PC-9 (cell line): ENCODE data around the gene CD151. TPM values are rescaled to one million over a fixed set of nuclear protein-coding genes. Genes with fewer than 3 reads are reported as not detected.
A peak's percentile ranks its signal among the peaks of the same experiment; 100 is the strongest.

Experiments
- BruUV-seq: library from RNA; stranded (reverse); fragments of 400-500 nt; replicated peaks from 2 replicates; lab custom pipeline; 2021; lab: Mats Ljungman, UMichigan
- CTCF ChIA-PET: fragments of 300-600 bp; sonication (Branson Sonifier 250); formaldehyde crosslinking; loops from one replicate; lab custom pipeline; 2022; ENCODE audit warnings: antibody characterized with exemption; lab: Charles Lee
- POLR2A ChIA-PET: fragments of 300-600 bp; sonication (Branson Sonifier 250); formaldehyde crosslinking; loops from one replicate; lab custom pipeline; 2022; ENCODE audit warnings: antibody characterized with exemption; ENCODE audit not compliant: unreplicated experiment; lab: Charles Lee
- DNase-seq, 2 experiments: peaks; one replicate each; pipeline versions ENCODE4 v3.0.0 to v3.0.0-alpha.2; 2015 to 2022; ENCODE audit warnings: mixed read lengths in 1 of 2
- H2AFZ ChIP-seq: fragments of 200-600 bp; sonication (generic); 2 replicates; pipeline ENCODE4 v1.8.1; 2017; ENCODE audit warnings: antibody characterized with exemption
- H3F3A ChIP-seq: fragments of 200-600 bp; sonication (generic); 2 replicates; pipeline ENCODE4 v1.8.1; 2017; ENCODE audit warnings: antibody characterized with exemption, mild to moderate bottlenecking, low read depth; ENCODE audit not compliant: insufficient read depth
- H3K27ac ChIP-seq: fragments of 200-600 bp; sonication (generic); 2 replicates; pipeline ENCODE4 v1.6.1; 2016; ENCODE audit warnings: mixed run types
- H3K27me3 ChIP-seq: fragments of 200-600 bp; sonication (generic); 2 replicates; pipeline ENCODE4 v1.6.1; 2016; ENCODE audit warnings: low read depth, mixed run types; ENCODE audit not compliant: insufficient read depth
- H3K36me3 ChIP-seq: fragments of 200-600 bp; sonication (generic); 2 replicates; pipeline ENCODE4 v1.6.1; 2016; ENCODE audit warnings: low read depth, mixed run types
- H3K4me1 ChIP-seq: fragments of 200-600 bp; sonication (generic); replicated peaks from 2 replicates; pipeline ENCODE4 v1.6.1; 2016; ENCODE audit warnings: mixed run types; ENCODE audit not compliant: insufficient read depth
- H3K4me2 ChIP-seq: fragments of 200-600 bp; sonication (generic); 2 replicates; pipeline ENCODE4 v1.6.1; 2017; ENCODE audit warnings: mixed run types
- H3K4me3 ChIP-seq: fragments of 200-600 bp; sonication (generic); 2 replicates; pipeline ENCODE4 v1.6.1; 2016; ENCODE audit warnings: mixed run types
- H3K79me2 ChIP-seq: fragments of 200-600 bp; sonication (generic); 2 replicates; pipeline ENCODE4 v1.6.1; 2017; ENCODE audit warnings: low read depth, mixed run types
- H3K9me2 ChIP-seq: fragments of 200-600 bp; sonication (generic); 2 replicates; pipeline ENCODE4 v1.8.1; 2017; ENCODE audit warnings: mild to moderate bottlenecking; ENCODE audit not compliant: insufficient read depth
- H3K9me3 ChIP-seq: fragments of 200-600 bp; sonication (generic); 2 replicates; pipeline ENCODE4 v1.8.1; 2016; ENCODE audit warnings: low read depth; ENCODE audit not compliant: insufficient read depth
- H4K20me1 ChIP-seq: fragments of 200-600 bp; sonication (generic); 2 replicates; pipeline ENCODE4 v1.8.1; 2017; ENCODE audit not compliant: insufficient read depth
- EZH2 ChIP-seq: fragments of 200-600 bp; sonication (generic); IDR thresholded peaks from 2 replicates; pipeline ENCODE4 v1.8.0; 2017; ENCODE audit warnings: antibody characterized with exemption, low read depth
- intact Hi-C: fragments of 100-400 bp; cut with micrococcal nuclease; formaldehyde crosslinking; loops from one replicate; pipeline ENCODE4 v1.10.0; 2022; ENCODE audit not compliant: unreplicated experiment
- total RNA-seq: library from RNA; stranded (reverse); gene quantifications from 2 replicates; pipeline ENCODE4 v1.2.3, GENCODE V29; 2021
- TF ChIP-seq, protein P1 (sequence below): fragments of 200-600 bp; sonication (generic); conservative IDR thresholded peaks from 2 replicates; pipeline ENCODE4 v1.6.1; 2017; ENCODE audit warnings: mixed run types, antibody characterized with exemption, mild to moderate bottlenecking, moderate library complexity

CD151 gene
- total RNA-seq, 1 experiment from 2014 or later, result 184 TPM

DNA sequence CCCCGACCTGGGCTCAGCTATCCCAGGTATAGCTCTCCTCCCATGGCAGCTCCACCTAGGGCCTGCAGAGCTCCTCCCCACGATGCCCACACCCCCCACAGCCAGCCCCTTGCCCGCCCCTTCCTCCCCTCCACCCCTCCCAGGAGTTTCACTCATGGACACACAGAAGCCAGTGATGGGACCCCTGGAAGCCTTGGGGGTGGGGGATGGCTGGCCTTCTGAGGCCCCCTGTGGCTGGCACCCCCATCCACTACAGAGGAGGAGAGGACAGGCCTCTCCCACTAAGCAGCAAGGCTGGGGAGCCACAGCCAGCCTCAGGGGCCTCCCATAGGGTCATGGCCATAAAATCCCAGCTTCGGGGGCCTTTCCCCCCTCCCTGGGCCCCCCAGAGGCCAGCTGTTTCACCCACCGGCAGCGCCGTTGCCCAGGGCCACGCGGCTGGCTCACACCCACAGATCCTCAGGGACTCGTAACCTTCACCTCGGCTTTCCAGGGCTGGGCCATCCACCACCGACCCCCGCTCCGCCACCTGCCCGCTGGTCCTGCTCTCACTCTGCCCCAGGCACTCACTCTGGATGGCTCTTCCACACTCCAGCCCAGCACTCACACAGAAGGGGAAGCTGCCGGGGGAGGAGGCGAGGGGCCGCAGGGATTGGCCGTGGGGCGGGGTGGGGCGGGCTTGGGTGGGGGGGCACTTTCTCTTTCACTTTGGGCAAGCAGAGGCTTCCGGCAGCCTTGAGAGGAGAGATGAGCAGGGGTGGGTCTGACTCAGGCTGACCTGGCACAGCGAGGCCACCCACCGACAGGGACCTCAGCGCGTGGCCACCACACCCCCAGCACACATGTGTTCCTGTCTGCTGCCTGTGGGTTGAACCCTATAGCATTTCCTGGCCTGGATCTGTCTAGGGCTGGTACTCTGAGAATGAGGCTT is 36.9 kb upstream of the CD151 start:
- Histone ChIP-seq H4K20me1 (no peaks in the 10 kb centered on the region), H3K4me1 (peaks cover 8% of the 10 kb centered on the region), H2AFZ (no peak overlapping the region), H3K27me3 (no peaks in the 10 kb centered on the region), H3K4me2 (peak overlapping the region; percentile 75), H3K4me3 (peak overlapping the region; percentile 80), H3F3A (peaks cover 3% of the 10 kb centered on the region; the same call in 1 of the 2 replicates), H3K9me2 (no peaks in the 10 kb centered on the region), H3K36me3 (no peaks in the 10 kb centered on the region), H3K27ac (no peak overlapping the region), H3K79me2 (no peaks in the 10 kb centered on the region), H3K9me3 (no peaks in the 10 kb centered on the region)
- TF ChIP-seq, protein P1, sequence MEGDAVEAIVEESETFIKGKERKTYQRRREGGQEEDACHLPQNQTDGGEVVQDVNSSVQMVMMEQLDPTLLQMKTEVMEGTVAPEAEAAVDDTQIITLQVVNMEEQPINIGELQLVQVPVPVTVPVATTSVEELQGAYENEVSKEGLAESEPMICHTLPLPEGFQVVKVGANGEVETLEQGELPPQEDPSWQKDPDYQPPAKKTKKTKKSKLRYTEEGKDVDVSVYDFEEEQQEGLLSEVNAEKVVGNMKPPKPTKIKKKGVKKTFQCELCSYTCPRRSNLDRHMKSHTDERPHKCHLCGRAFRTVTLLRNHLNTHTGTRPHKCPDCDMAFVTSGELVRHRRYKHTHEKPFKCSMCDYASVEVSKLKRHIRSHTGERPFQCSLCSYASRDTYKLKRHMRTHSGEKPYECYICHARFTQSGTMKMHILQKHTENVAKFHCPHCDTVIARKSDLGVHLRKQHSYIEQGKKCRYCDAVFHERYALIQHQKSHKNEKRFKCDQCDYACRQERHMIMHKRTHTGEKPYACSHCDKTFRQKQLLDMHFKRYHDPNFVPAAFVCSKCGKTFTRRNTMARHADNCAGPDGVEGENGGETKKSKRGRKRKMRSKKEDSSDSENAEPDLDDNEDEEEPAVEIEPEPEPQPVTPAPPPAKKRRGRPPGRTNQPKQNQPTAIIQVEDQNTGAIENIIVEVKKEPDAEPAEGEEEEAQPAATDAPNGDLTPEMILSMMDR, result no peak
- peak; percentile 47 to 61 for DNase-seq
- no TSS peak for BruUV-seq
- ChIA-PET CTCF (no interaction called here), POLR2A (interaction anchor here (0.6 to 1.2 kb wide), 3 partner anchors 19 to 764 kb away, joined by 7 read pairs; partner anchors contain the start of genes GATD1 and PNPLA2)
- intact Hi-C loops, result loop anchor here (5.0 kb wide), 1 partner anchor 49 kb away; the partner anchor contains the start of gene TALDO1

DNA sequence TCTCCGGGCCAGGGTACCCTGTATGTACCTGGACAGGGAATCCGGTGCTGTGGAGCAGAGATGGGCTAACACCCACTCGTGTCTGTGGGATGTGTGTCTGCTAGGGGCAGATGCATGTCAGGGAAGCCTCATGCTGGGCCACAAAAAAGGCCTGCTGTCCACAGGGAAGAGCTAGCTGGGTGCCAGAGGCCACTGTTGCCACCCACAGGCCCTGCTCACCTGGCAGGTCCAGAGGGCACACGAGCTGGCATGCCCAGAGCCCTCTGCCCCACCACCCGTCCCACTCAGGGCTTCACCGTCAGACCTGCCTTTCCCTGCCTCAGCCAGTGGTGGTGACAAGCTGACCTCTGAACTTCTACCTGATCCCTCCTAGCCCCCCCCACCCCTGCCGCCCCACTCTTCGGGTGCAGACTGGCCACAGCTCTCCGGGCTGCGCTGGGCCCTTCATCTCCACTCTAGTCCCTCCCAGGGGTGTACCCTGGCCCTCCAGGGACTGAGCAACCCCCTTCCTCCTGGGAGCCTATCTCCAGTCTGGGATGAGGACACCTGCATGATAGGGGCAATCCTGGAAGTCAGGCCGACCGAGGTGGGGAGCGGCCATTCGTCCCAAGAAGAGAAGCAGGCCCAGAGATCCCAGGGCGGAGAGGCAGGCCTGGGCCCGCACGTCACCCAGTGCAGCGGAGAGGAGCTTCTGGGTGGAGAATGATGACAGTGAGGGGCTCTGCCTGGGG is 36.0 kb upstream of the CD151 start:
- Histone ChIP-seq H3K27me3 (no peaks in the 10 kb centered on the region), H3K4me2 (peak overlapping the region; percentile 75), H3K9me3 (no peaks in the 10 kb centered on the region), H2AFZ (no peak overlapping the region), H3K27ac (no peak overlapping the region), H3K36me3 (no peaks in the 10 kb centered on the region), H3K4me3 (peak overlapping the region; percentile 80), H3K9me2 (no peaks in the 10 kb centered on the region), H3K79me2 (no peaks in the 10 kb centered on the region), H3F3A (peaks cover 3% of the 10 kb centered on the region; the same call in 1 of the 2 replicates), H4K20me1 (no peaks in the 10 kb centered on the region), H3K4me1 (peaks cover 8% of the 10 kb centered on the region)
- peak in 1 of 2 experiments; percentile 31 for DNase-seq
- no peak for TF ChIP-seq EZH2
- TF ChIP-seq, protein P1, result no peak
- no TSS peak for BruUV-seq
- CTCF ChIA-PET, result no interaction called here
- intact Hi-C loops, result loop anchor here (5.0 kb wide), 1 partner anchor 49 kb away; the partner anchor contains the start of gene TALDO1
- POLR2A ChIA-PET, result interaction anchor here (0.6 to 0.7 kb wide), 2 partner anchors 11 to 38 kb away, joined by 5 to 8 read pairs; no protein-coding TSS in a partner anchor
